Measurements from ENCODE around the gene PHF1.
"Not testable (repeated sequence)": the region's sequence is repeated elsewhere in the genome, so short reads cannot be mapped to it uniquely, and the experiment has no call there.

The PHF1 gene

DNA sequence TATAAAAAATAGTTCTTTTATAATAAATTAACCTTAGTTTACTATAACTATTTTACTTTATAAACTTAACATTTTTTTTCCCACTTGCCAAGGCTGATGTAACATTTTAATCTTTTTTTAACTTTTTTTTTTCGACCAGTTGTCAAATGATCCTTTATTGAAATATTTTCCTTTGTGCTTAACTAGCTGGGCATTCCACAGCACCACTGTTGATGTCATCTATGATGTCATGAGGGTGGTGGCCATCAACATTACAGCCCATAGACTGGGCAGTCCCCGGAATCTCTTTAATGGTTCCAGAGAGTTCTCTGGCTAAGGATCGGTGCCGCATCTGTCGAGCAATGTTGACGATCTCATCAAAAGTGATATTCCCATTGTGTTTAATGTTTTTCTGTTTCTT, 10.9 kb upstream of the PHF1 start:
- not testable (repeated sequence) for H3K36me3 ChIP-seq (ENCODE audit: control insufficient read depth, insufficient read depth, low read length); H3K27me3 ChIP-seq (ENCODE audit: control insufficient read depth, insufficient read depth, low read length); H3K9ac ChIP-seq (ENCODE audit: low read length); H3K27ac ChIP-seq (ENCODE audit: low read depth, low read length); H3K4me3 ChIP-seq (ENCODE audit: low read length); H3K4me1 ChIP-seq (ENCODE audit: control insufficient read depth, insufficient read depth, low read length)

DNA sequence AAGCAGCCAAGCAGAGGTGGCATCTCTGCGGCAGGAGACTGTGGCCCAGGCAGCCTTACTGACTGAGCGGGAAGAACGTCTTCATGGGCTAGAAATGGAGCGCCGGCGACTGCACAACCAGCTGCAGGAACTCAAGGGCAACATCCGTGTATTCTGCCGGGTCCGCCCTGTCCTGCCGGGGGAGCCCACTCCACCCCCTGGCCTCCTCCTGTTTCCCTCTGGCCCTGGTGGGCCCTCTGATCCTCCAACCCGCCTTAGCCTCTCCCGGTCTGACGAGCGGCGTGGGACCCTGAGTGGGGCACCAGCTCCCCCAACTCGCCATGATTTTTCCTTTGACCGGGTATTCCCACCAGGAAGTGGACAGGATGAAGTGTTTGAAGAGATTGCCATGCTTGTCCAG, 5.9 kb upstream of the PHF1 start:
- Histone ChIP-seq H3K9ac (ENCODE audit: low read length) (no peak overlapping the region), H3K36me3 (ENCODE audit: control insufficient read depth, insufficient read depth, low read length) (peaks cover 2% of the 10 kb centered on the region), H3K4me1 (ENCODE audit: control insufficient read depth, insufficient read depth, low read length) (no peaks in the 10 kb centered on the region), H3K27ac (ENCODE audit: low read depth, low read length) (no peak overlapping the region), H3K4me3 (ENCODE audit: low read length) (no peak overlapping the region), H3K27me3 (ENCODE audit: control insufficient read depth, insufficient read depth, low read length) (no peaks in the 10 kb centered on the region)

DNA sequence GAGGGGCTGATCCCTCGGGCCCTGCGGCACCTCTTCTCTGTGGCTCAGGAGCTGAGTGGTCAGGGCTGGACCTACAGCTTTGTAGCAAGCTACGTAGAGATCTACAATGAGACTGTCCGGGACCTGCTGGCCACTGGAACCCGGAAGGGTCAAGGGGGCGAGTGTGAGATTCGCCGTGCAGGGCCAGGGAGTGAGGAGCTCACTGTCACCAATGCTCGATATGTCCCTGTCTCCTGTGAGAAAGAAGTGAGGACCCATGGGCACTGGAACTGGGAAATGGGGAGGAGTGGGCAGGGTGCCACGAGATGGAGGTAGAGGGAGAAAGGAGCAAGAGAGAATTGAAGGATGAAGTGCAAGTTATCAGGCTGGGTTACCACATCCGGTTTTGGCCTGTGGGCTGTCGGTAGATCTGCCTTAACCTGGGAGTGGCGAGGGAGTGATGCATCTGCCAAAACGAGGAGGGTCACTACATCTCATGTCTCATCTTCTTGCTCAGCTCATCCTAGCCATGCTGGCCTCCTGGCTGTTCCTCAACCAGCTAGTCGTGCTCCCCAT, 5.4 kb upstream of the PHF1 start:
- H3K27me3 ChIP-seq (ENCODE audit: control insufficient read depth, insufficient read depth, low read length), result no peaks in the 10 kb centered on the region
- no peak overlapping the region for H3K9ac ChIP-seq (ENCODE audit: low read length)
- H3K4me1 ChIP-seq (ENCODE audit: control insufficient read depth, insufficient read depth, low read length), result no peaks in the 10 kb centered on the region
- H3K4me3 ChIP-seq (ENCODE audit: low read length), result no peak overlapping the region
- no peak overlapping the region for H3K27ac ChIP-seq (ENCODE audit: low read depth, low read length)
- H3K36me3 ChIP-seq (ENCODE audit: control insufficient read depth, insufficient read depth, low read length), result peaks cover 2% of the 10 kb centered on the region

DNA sequence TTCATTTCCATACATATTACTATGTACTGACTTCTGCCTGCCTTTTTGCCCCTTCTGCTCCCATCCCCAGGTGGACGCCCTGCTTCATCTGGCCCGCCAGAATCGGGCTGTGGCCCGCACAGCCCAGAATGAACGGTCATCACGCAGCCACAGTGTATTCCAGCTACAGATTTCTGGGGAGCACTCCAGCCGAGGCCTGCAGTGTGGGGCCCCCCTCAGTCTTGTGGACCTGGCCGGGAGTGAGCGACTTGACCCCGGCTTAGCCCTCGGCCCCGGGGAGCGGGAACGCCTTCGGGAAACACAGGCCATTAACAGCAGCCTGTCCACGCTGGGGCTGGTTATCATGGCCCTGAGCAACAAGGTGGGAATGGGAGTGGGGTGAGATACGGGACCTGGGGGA, 4.7 kb upstream of the PHF1 start:
- H3K27ac ChIP-seq (ENCODE audit: low read depth, low read length), result no peak overlapping the region

DNA sequence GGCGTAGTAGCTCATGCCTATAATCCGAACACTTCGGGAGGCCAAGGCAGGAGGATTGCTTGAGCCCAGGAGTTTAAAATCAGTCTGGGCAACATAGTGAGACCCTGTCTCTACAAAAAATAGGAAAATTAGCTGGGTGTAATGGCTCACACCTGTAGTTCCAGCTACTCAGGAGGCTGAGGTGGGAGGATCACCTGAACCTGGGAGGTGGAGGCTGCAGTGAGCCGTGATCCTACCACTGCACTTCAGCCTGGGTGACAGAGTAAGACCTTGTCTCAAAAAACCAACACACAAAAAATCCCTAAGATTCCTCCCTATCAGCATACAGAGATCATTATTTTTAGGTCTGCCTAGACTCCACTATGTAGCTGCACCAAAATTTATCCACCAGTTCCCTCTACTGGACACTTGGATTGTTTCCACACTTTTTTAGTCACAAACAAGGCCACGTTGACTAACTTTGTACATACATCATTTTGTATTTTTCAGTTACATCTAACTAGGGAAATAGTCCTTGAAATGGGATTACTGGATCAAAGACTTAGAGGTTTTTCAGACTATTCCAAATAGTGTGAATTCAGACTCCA, 3.6 kb upstream of the PHF1 start:
- no peak overlapping the region for H3K4me3 ChIP-seq (ENCODE audit: low read length)
- H3K27me3 ChIP-seq (ENCODE audit: control insufficient read depth, insufficient read depth, low read length), result no peaks in the 10 kb centered on the region
- H3K27ac ChIP-seq (ENCODE audit: low read depth, low read length), result no peak overlapping the region
- H3K9ac ChIP-seq (ENCODE audit: low read length), result no peak overlapping the region
- H3K36me3 ChIP-seq (ENCODE audit: control insufficient read depth, insufficient read depth, low read length), result peaks cover 2% of the 10 kb centered on the region
- peaks cover 3% of the 10 kb centered on the region for H3K4me1 ChIP-seq (ENCODE audit: control insufficient read depth, insufficient read depth, low read length)

More for the DNA sequence above, 4.7 kb upstream of the PHF1 start:
- Histone ChIP-seq H3K4me3 (ENCODE audit: low read length) (no peak overlapping the region), H3K27me3 (ENCODE audit: control insufficient read depth, insufficient read depth, low read length) (no peaks in the 10 kb centered on the region), H3K9ac (ENCODE audit: low read length) (no peak overlapping the region), H3K36me3 (ENCODE audit: control insufficient read depth, insufficient read depth, low read length) (peaks cover 2% of the 10 kb centered on the region), H3K4me1 (ENCODE audit: control insufficient read depth, insufficient read depth, low read length) (no peaks in the 10 kb centered on the region)

DNA sequence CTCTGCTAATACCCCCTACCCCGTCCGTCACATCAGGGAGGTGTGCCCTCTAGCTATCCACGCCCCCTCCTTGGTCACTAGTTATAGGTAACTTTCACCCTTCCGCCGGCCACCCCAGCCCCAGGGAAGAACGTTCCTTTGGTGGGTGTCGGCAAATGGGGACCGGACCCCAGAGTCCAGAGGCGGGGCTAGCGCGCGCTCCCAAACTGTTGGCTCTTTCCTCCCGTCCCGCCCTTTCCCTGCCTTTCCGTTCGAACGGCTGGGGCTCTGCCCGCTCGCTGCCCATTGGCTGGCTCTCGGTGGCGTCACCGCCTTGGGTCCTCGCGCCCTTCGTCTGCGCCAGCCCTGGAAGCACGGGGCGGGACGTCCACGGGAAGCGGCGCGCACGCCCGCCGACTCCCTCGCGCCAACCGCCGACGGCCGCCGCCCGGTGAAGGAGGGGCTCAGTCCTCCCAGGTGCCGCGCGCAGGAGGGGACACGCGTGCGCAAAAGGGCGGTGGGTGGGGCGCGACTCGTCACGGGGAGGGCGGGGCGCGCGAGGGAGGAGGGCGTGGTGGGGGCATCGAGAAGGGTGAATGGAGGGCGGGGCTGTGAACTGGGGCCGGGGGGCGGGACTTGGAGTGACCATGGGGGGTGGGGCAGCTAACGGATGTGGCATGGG, 634 bp upstream of the PHF1 start:
- H3K4me3 ChIP-seq (ENCODE audit: low read length), result peak overlapping the region; percentile 76
- H3K27ac ChIP-seq (ENCODE audit: low read depth, low read length), result peak overlapping the region; percentile 95
- H3K9ac ChIP-seq (ENCODE audit: low read length), result peak overlapping the region; percentile 43
- H3K36me3 ChIP-seq (ENCODE audit: control insufficient read depth, insufficient read depth, low read length), result peaks cover 15% of the 10 kb centered on the region
- H3K4me1 ChIP-seq (ENCODE audit: control insufficient read depth, insufficient read depth, low read length), result peaks cover 3% of the 10 kb centered on the region
- no peaks in the 10 kb centered on the region for H3K27me3 ChIP-seq (ENCODE audit: control insufficient read depth, insufficient read depth, low read length)

DNA sequence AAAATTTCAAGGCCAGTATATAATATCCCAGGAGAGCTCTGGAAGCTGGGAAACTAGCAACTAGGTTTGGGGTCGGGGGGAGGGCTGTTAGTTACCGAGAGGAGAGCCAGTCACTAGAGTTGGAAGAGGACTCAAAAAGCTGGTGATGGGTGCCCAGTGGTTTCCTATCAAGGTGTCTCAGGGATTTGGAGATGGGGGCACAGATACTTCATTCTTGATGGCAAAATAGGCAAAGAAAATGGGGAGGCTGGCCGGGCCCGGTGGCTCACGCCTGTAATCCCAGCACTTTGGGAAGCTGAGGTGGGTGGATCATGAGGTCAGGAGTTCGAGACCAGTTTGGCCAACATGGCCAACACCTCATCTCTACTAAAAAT, 805 bp downstream of the PHF1 start:
- Histone ChIP-seq H3K4me3 (ENCODE audit: low read length) (peak overlapping the region; percentile 80), H3K9ac (ENCODE audit: low read length) (peak overlapping the region; percentile 68), H3K27me3 (ENCODE audit: control insufficient read depth, insufficient read depth, low read length) (no peaks in the 10 kb centered on the region), H3K27ac (ENCODE audit: low read depth, low read length) (peak overlapping the region; percentile 95), H3K4me1 (ENCODE audit: control insufficient read depth, insufficient read depth, low read length) (peaks cover 3% of the 10 kb centered on the region), H3K36me3 (ENCODE audit: control insufficient read depth, insufficient read depth, low read length) (peaks cover 23% of the 10 kb centered on the region)

DNA sequence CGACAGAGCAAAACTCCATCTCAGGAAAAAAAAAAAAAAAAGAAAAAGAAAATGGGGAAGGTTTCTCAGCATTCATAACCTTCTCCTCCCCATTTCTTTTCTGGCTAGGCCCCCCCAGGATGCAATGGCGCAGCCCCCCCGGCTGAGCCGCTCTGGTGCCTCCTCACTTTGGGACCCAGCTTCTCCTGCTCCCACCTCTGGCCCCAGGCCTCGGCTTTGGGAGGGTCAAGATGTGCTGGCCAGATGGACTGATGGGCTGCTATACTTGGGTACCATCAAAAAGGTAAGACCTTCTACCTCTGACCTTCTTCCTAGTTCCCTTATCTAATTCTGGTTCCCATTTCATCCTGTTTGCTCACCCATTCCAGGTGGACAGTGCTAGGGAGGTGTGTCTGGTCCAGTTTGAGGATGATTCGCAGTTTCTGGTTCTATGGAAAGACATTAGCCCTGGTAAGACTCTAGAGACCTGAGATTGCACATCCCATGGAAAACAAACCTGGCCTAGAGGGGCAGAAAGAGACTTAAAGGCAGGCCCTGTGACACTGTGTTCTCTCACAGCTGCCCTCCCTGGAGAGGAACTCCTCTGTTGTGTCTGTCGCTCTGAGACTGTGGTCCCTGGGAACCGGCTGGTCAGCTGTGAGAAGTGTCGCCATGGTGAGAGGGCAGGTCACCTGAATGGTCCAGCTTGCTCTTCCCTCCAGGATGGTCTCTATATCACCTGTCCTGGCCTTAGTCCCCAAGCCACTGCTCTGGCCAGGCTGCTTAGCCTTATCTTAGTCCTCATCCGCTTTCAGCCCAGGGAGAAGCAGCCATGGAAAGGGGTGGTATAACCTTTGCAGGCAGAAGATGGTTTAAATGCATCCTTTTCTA, 1.6 kb downstream of the PHF1 start:
- Histone ChIP-seq H3K4me1 (ENCODE audit: control insufficient read depth, insufficient read depth, low read length) (peaks cover 8% of the 10 kb centered on the region), H3K36me3 (ENCODE audit: control insufficient read depth, insufficient read depth, low read length) (peaks cover 23% of the 10 kb centered on the region), H3K9ac (ENCODE audit: low read length) (no peak overlapping the region), H3K27ac (ENCODE audit: low read depth, low read length) (no peak overlapping the region), H3K27me3 (ENCODE audit: control insufficient read depth, insufficient read depth, low read length) (no peaks in the 10 kb centered on the region), H3K4me3 (ENCODE audit: low read length) (no peak overlapping the region)

DNA sequence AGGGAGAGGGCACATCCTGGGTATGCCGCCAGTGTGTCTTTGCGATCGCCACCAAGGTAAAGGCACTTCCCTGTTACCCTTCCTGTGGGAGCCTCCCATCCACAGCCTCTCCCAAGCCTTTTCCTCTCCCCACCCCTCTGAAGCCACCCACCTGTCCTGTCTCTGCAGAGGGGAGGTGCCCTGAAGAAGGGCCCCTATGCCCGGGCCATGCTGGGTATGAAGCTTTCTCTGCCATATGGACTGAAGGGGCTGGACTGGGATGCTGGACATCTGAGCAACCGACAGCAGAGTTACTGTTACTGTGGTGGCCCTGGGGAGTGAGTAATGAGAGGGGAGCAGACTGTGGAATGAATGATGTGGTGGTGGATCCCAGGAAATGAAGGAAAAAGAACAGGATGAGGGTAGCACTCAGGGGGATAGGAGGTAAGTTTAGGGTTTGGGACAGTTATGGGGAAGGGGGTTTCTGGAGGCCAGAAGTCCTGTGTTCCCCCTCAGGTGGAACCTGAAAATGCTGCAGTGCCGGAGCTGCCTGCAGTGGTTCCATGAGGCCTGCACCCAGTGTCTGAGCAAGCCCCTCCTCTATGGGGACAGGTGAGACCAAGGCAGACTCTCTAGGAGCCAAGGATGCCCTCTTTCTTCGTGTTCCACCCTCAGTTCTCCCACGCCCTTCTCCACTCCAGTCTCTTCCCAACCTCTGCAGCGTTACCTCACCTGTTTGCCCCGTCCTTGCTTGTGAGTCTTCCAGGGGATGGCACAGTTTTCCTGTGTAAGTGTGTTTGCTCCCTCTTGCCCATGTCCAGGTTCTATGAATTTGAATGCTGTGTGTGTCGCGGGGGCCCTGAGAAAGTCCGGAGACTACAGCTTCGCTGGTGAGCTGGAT, 2.7 kb downstream of the PHF1 start:
- peaks cover 9% of the 10 kb centered on the region for H3K4me1 ChIP-seq (ENCODE audit: control insufficient read depth, insufficient read depth, low read length)

DNA sequence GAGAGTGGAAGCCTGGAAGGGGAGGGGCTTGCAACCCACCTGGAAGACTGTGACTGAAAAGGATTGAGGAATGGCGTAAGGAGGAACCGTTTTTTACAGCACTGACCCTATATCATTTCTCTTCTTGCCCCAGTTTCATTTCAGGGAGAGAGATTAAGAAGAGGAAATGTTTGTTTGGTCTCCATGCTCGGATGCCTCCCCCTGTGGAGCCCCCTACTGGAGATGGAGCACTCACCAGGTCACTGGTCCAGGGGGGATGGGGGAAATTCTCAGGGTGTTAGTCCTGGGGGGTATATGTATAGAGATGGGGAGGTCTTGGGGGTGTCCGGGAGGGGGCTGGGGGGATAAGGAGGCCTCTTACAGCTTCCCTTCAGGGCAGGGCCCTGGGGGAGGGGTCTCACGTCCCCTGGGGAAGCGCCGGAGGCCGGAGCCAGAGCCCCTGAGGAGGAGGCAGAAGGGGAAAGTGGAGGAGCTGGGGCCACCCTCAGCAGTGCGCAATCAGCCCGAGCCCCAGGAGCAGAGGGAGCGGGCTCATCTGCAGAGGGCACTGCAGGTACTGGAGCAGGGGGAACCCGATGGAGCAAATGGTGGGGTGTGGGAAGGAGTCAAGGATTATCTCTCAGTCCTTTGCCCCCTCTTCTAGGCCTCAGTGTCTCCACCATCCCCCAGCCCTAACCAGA, 3.9 kb downstream of the PHF1 start:
- Histone ChIP-seq H3K4me3 (ENCODE audit: low read length) (no peak overlapping the region), H3K27ac (ENCODE audit: low read depth, low read length) (no peak overlapping the region), H3K27me3 (ENCODE audit: control insufficient read depth, insufficient read depth, low read length) (no peaks in the 10 kb centered on the region), H3K4me1 (ENCODE audit: control insufficient read depth, insufficient read depth, low read length) (peaks cover 22% of the 10 kb centered on the region), H3K36me3 (ENCODE audit: control insufficient read depth, insufficient read depth, low read length) (peaks cover 23% of the 10 kb centered on the region), H3K9ac (ENCODE audit: low read length) (no peak overlapping the region)

More for the DNA sequence above, 2.7 kb downstream of the PHF1 start:
- Histone ChIP-seq H3K4me3 (ENCODE audit: low read length) (no peak overlapping the region), H3K27me3 (ENCODE audit: control insufficient read depth, insufficient read depth, low read length) (no peaks in the 10 kb centered on the region), H3K9ac (ENCODE audit: low read length) (no peak overlapping the region), H3K27ac (ENCODE audit: low read depth, low read length) (no peak overlapping the region), H3K36me3 (ENCODE audit: control insufficient read depth, insufficient read depth, low read length) (peaks cover 23% of the 10 kb centered on the region)

DNA sequence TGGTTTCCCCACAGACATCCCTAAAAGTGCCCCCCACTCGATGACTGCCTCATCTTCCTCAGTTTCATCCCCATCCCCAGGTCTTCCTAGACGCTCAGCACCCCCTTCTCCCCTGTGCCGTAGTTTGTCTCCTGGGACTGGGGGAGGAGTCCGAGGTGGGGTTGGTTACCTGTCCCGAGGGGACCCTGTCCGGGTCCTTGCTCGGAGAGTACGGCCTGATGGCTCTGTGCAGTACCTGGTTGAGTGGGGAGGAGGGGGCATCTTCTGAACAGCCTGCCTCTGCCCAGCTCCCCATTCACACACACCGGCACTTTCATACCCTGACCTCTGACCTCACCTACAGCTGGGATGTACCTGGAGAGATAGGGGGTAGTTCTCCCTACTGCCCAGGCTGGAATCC, 5.0 kb downstream of the PHF1 start:
- Histone ChIP-seq H3K27ac (ENCODE audit: low read depth, low read length) (no peak overlapping the region), H3K4me1 (ENCODE audit: control insufficient read depth, insufficient read depth, low read length) (peaks cover 23% of the 10 kb centered on the region), H3K36me3 (ENCODE audit: control insufficient read depth, insufficient read depth, low read length) (peaks cover 23% of the 10 kb centered on the region), H3K27me3 (ENCODE audit: control insufficient read depth, insufficient read depth, low read length) (no peaks in the 10 kb centered on the region), H3K4me3 (ENCODE audit: low read length) (no peak overlapping the region), H3K9ac (ENCODE audit: low read length) (no peak overlapping the region)
